Prostate gland (tissue), 2 donors: ENCODE measurements around the gene AFDN. TPM values are rescaled to one million over a fixed set of nuclear protein-coding genes. Genes with fewer than 3 reads are reported as not detected.

Source experiments
- DNase-seq: peaks from one replicate; pipeline ENCODE4 v3.0.0-alpha.2; 2019; ENCODE audit warnings: low spot score
- H3K27ac ChIP-seq, 2 donors: fragments of 200-600 bp; sonication (generic); 2 replicates each; pipeline ENCODE4 v1.5.1; 2017 to 2019
- H3K27me3 ChIP-seq: fragments of 200-600 bp; sonication (generic); replicated peaks from 2 replicates; pipeline ENCODE4 v1.5.1; 2019; ENCODE audit not compliant: insufficient read depth
- H3K36me3 ChIP-seq, 2 donors: fragments of 200-600 bp; sonication (generic); 1 replicate in 1 of 2; 2 replicates in 1 of 2; pipeline versions ENCODE4 v1.5.1 to v1.8.1; 2017 to 2019
- H3K4me1 ChIP-seq: fragments of 200-600 bp; sonication (generic); replicated peaks from 2 replicates; pipeline ENCODE4 v1.5.1; 2019
- H3K4me3 ChIP-seq, 2 donors: fragments of 200-600 bp; sonication (generic); 2 replicates each; pipeline ENCODE4 v1.5.1; 2017 to 2019
- H3K9me3 ChIP-seq: fragments of 200-600 bp; sonication (generic); 2 replicates; pipeline ENCODE4 v1.5.1; 2017
- POLR2A ChIP-seq: fragments of 450-650 bp; IDR thresholded peaks from one replicate; pipeline ENCODE4 v1.6.1; 2016; ENCODE audit warnings: antibody characterized with exemption, mild to moderate bottlenecking
- POLR2AphosphoS5 ChIP-seq: sonication (generic); formaldehyde crosslinking; IDR thresholded peaks from one replicate; pipeline ENCODE4 v1.6.1; 2017; ENCODE audit warnings: antibody characterized with exemption
- WGBS: methylation state at CpG from one replicate; pipeline ENCODE4 v1.1.5; 2018; 5-methylcytosine and 5-hydroxymethylcytosine counted together
- intact Hi-C: fragments of 100-400 bp; cut with DNase I; formaldehyde crosslinking; loops from one replicate; pipeline ENCODE4 v1.14.2; 2022
- total RNA-seq, 2 donors: library from RNA; depleted of rRNA; stranded (reverse); fragments of >200 nt; gene quantifications; one replicate each; pipeline ENCODE4 v1.1.0, GENCODE V29; 2016
- TF ChIP-seq, protein P1 (sequence below), 4 experiments: fragments of 200-600 bp in 2 of 4; fragments of 450-650 bp in 2 of 4; sonication (generic) in 2 of 4; IDR thresholded peaks; 1 replicate in 3 of 4; 2 replicates in 1 of 4; pipeline ENCODE4 v1.5.1; 2016 to 2019; ENCODE audit warnings: antibody characterized with exemption in 4 of 4, mild to moderate bottlenecking in 2 of 4, moderate library complexity in 2 of 4

The AFDN gene
- total RNA-seq, 2 donors from 2014 or later: 171 to 204 TPM

DNA sequence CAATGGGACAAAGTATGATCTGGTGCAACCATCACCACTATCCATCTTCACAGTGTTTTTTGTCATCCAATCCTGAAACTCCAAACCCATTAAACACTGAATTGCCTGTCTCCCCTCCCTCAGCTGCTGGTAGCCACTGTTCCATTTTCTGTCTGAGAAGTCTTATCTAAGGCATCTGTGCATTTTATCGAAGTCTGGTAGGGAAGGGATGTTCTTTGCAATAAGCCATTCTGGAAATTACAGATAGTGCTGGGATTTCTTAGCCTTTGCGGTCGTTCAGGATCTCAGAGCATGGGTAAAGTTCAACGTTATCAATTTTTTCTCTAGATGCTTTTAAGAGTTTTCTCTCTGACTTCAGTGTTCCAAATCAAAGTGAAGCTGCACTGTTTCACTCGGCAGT, 194.9 kb downstream of the AFDN start:
- H3K27me3 ChIP-seq: no peaks in the 10 kb centered on the region
- WGBS: 58% methylated on average over 5 of the region's 5 CpGs

More for the DNA sequence above, 194.9 kb downstream of the AFDN start:
- Histone ChIP-seq H3K4me3 (no peak overlapping the region), H3K9me3 (no peaks in the 10 kb centered on the region), H3K36me3 (no peaks in the 10 kb centered on the region), H3K4me1 (no peaks in the 10 kb centered on the region), H3K27ac (no peak overlapping the region)
- TF ChIP-seq POLR2A (no peak), POLR2AphosphoS5 (no peak)
- TF ChIP-seq, protein P1, sequence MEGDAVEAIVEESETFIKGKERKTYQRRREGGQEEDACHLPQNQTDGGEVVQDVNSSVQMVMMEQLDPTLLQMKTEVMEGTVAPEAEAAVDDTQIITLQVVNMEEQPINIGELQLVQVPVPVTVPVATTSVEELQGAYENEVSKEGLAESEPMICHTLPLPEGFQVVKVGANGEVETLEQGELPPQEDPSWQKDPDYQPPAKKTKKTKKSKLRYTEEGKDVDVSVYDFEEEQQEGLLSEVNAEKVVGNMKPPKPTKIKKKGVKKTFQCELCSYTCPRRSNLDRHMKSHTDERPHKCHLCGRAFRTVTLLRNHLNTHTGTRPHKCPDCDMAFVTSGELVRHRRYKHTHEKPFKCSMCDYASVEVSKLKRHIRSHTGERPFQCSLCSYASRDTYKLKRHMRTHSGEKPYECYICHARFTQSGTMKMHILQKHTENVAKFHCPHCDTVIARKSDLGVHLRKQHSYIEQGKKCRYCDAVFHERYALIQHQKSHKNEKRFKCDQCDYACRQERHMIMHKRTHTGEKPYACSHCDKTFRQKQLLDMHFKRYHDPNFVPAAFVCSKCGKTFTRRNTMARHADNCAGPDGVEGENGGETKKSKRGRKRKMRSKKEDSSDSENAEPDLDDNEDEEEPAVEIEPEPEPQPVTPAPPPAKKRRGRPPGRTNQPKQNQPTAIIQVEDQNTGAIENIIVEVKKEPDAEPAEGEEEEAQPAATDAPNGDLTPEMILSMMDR (IDR thresholded peaks at IDR 0.05): no peak
- intact Hi-C loops: no loop called here
- no peak for DNase-seq

Other genes starting within 250 kb of the AFDN start
- gene KIF25, start 170.8 kb downstream of the AFDN start, total RNA-seq: under 1 TPM; 0.28 to 0.82 TPM